ENCODE results near the gene UTY.

Gene UTY

DNA sequence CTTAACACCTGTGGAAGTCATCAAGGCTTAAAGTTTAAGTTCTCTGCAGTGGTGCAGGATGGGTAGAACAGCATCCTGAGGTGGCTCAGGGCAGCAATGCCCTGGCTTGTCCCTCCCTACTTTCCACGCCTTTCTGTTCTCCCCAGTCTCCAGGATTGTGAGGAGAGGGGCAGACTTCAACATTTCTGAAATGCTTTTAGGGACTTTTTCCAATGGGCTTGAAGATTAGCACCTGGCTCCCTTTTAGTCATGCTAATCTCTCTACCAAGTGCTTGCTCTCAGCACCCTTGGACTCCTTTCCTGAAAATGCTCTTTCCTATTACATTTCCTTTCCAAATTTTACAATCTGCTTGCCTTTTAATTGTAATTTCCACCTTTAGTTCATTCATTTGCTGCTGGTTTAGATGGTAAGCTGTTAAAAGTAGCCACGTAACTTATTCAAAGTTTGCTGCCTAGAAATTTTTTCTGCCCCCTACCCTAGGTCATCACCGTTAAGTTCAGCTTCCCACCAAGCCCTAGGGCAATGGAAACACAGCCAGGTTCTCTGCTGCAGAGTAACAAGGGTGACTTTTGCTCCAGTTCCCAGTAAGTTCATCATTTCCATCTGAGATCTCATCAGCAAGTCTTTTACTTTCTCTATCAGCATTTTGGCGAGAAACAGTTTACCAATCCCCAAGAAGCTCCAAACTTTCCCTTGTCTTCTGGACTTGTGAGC, 183.5 kb downstream of the UTY start:
- no peak overlapping the region for H3K27ac ChIP-seq (ENCODE audit: extremely low read depth, low read depth, low read length)
- POLR2A ChIA-PET = no interaction called here
- H3K4me3 ChIP-seq (ENCODE audit: low read depth, low read length) = no peak overlapping the region
- TF ChIP-seq PRDM1 (tag by site-specific recombination; IDR thresholded peaks at IDR 0.05) = no peak
- TF ChIP-seq ZFP41 (tag by site-specific recombination; IDR thresholded peaks at IDR 0.05; ENCODE audit: borderline replicate concordance) = no peak
- TF ChIP-seq ZNF561 (tag by site-specific recombination; IDR thresholded peaks at IDR 0.05; ENCODE audit: borderline replicate concordance) = no peak
- TF ChIP-seq, protein P1, sequence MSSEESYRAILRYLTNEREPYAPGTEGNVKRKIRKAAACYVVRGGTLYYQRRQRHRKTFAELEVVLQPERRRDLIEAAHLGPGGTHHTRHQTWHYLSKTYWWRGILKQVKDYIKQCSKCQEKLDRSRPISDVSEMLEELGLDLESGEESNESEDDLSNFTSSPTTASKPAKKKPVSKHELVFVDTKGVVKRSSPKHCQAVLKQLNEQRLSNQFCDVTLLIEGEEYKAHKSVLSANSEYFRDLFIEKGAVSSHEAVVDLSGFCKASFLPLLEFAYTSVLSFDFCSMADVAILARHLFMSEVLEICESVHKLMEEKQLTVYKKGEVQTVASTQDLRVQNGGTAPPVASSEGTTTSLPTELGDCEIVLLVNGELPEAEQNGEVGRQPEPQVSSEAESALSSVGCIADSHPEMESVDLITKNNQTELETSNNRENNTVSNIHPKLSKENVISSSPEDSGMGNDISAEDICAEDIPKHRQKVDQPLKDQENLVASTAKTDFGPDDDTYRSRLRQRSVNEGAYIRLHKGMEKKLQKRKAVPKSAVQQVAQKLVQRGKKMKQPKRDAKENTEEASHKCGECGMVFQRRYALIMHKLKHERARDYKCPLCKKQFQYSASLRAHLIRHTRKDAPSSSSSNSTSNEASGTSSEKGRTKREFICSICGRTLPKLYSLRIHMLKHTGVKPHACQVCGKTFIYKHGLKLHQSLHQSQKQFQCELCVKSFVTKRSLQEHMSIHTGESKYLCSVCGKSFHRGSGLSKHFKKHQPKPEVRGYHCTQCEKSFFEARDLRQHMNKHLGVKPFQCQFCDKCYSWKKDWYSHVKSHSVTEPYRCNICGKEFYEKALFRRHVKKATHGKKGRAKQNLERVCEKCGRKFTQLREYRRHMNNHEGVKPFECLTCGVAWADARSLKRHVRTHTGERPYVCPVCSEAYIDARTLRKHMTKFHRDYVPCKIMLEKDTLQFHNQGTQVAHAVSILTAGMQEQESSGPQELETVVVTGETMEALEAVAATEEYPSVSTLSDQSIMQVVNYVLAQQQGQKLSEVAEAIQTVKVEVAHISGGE (tag by site-specific recombination; conservative IDR thresholded peaks at IDR 0.05; ENCODE audit: low read depth) = no peak
- TF ChIP-seq ZXDB (tag by site-specific recombination; IDR thresholded peaks at IDR 0.05) = no peak
- TF ChIP-seq ZBTB7A (tag by site-specific recombination; IDR thresholded peaks at IDR 0.05; ENCODE audit: low read depth) = no peak
- TF ChIP-seq GFI1B (tag by site-specific recombination; IDR thresholded peaks at IDR 0.05) = no peak
- no peak for TF ChIP-seq ZEB2 (tag by site-specific recombination; IDR thresholded peaks at IDR 0.05)
- TF ChIP-seq ZNF157 (tag by site-specific recombination; IDR thresholded peaks at IDR 0.05) = no peak
- no peak for TF ChIP-seq ZNF76 (tag by site-specific recombination; IDR thresholded peaks at IDR 0.05; ENCODE audit: borderline replicate concordance, low read depth)
- TF ChIP-seq ZNF138 (tag by site-specific recombination; IDR thresholded peaks at IDR 0.05; ENCODE audit: borderline replicate concordance) = no peak
- no peak for TF ChIP-seq ZNF707 (tag by site-specific recombination; IDR thresholded peaks at IDR 0.05)
- TF ChIP-seq, protein P2, sequence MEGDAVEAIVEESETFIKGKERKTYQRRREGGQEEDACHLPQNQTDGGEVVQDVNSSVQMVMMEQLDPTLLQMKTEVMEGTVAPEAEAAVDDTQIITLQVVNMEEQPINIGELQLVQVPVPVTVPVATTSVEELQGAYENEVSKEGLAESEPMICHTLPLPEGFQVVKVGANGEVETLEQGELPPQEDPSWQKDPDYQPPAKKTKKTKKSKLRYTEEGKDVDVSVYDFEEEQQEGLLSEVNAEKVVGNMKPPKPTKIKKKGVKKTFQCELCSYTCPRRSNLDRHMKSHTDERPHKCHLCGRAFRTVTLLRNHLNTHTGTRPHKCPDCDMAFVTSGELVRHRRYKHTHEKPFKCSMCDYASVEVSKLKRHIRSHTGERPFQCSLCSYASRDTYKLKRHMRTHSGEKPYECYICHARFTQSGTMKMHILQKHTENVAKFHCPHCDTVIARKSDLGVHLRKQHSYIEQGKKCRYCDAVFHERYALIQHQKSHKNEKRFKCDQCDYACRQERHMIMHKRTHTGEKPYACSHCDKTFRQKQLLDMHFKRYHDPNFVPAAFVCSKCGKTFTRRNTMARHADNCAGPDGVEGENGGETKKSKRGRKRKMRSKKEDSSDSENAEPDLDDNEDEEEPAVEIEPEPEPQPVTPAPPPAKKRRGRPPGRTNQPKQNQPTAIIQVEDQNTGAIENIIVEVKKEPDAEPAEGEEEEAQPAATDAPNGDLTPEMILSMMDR (tag by site-specific recombination; IDR thresholded peaks at IDR 0.05) = no peak
- no peak for TF ChIP-seq KLF9 (tag by site-specific recombination; IDR thresholded peaks at IDR 0.05; ENCODE audit: low read depth)
- no peak for TF ChIP-seq ZNF140 (tag by site-specific recombination; IDR thresholded peaks at IDR 0.05)
- TF ChIP-seq, protein P3, sequence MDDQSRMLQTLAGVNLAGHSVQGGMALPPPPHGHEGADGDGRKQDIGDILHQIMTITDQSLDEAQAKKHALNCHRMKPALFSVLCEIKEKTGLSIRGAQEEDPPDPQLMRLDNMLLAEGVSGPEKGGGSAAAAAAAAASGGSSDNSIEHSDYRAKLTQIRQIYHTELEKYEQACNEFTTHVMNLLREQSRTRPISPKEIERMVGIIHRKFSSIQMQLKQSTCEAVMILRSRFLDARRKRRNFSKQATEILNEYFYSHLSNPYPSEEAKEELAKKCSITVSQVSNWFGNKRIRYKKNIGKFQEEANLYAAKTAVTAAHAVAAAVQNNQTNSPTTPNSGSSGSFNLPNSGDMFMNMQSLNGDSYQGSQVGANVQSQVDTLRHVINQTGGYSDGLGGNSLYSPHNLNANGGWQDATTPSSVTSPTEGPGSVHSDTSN (CRISPR knock-in tag; IDR thresholded peaks at IDR 0.05) = no peak
- TF ChIP-seq ZNF239 (tag by site-specific recombination; IDR thresholded peaks at IDR 0.05) = no peak
- TF ChIP-seq, protein P4, sequence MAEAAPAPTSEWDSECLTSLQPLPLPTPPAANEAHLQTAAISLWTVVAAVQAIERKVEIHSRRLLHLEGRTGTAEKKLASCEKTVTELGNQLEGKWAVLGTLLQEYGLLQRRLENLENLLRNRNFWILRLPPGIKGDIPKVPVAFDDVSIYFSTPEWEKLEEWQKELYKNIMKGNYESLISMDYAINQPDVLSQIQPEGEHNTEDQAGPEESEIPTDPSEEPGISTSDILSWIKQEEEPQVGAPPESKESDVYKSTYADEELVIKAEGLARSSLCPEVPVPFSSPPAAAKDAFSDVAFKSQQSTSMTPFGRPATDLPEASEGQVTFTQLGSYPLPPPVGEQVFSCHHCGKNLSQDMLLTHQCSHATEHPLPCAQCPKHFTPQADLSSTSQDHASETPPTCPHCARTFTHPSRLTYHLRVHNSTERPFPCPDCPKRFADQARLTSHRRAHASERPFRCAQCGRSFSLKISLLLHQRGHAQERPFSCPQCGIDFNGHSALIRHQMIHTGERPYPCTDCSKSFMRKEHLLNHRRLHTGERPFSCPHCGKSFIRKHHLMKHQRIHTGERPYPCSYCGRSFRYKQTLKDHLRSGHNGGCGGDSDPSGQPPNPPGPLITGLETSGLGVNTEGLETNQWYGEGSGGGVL (tag by site-specific recombination; IDR thresholded peaks at IDR 0.05) = no peak
- no peak for TF ChIP-seq ZNF529 (tag by site-specific recombination; IDR thresholded peaks at IDR 0.05; ENCODE audit: insufficient replicate concordance)
- no peaks in the 10 kb centered on the region for H3K4me1 ChIP-seq (ENCODE audit: control insufficient read depth, insufficient read depth, low read length)
- H3K9me3 ChIP-seq (ENCODE audit: control insufficient read depth, insufficient read depth, low read depth, low read length) = no peaks in the 10 kb centered on the region
- no peaks in the 10 kb centered on the region for H3K36me3 ChIP-seq (ENCODE audit: control insufficient read depth in 2 of 2, insufficient read depth in 1 of 2, low read length in 2 of 2)
- CTCF ChIA-PET = no interaction called here
